HG03095 (cell line): ENCODE results near the gene GZMH.
"Not testable (repeated sequence)": the region's sequence is repeated elsewhere in the genome, so short reads cannot be mapped to it uniquely, and the experiment has no call there.

Experiments used
- ATAC-seq: cut with Tn5 transposase; IDR thresholded peaks from one replicate; pipeline ENCODE4 v1.9.1; 2021; ENCODE audit warnings: moderate library complexity; ENCODE audit not compliant: unreplicated experiment

GZMH gene

GRCh38 chr14:24597403-24597802, 12.1 kb downstream of the GZMH start:
- ATAC-seq: no peak

DNA sequence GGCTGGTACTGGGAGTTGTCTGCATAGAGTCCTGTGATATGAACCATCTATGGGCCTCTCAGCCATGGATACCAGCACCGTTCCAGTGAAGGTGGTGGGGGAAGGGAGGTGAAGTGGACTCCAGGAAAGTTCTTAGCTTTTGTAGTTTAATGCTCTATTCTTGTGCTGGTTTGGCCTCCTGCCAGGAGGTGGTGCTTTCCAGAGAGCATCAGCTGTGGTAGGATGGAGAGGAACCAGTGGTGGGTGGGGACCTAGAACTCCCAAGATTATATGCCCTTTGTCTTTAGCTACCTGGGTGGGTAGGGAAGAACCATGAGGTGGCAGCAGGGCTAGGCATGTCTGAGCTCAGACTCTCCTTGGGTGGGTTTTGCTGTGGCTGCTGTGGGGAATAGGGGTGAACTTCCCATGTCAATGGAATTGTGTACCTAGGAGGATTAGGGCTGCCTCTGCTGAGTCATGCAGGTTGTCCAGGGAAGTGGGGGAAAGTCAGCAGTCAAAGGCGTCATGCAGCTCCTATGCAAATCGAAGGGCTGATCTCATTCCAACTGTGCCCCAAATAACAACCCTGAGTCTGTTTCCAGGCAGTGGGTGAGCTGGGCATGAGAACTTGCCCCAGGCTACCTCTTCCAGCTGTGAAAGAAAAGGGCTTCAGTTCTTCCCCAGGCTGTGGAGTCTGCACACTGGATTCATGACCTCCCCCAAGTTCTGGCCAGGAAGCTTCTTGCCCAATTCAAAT, 14.2 kb downstream of the GZMH start:
- ATAC-seq: no peak

- ATAC-seq: not testable (repeated sequence)
These were observed 18.5 kb downstream of the GZMH start for GRCh38 chr14:24591004-24591403.

GRCh38 chr14:24584402-24584801, 25.1 kb downstream of the GZMH start:
- ATAC-seq: not testable (repeated sequence)

- ATAC-seq: no peak
These were observed 30.9 kb downstream of the GZMH start for GRCh38 chr14:24578558-24578957.

DNA sequence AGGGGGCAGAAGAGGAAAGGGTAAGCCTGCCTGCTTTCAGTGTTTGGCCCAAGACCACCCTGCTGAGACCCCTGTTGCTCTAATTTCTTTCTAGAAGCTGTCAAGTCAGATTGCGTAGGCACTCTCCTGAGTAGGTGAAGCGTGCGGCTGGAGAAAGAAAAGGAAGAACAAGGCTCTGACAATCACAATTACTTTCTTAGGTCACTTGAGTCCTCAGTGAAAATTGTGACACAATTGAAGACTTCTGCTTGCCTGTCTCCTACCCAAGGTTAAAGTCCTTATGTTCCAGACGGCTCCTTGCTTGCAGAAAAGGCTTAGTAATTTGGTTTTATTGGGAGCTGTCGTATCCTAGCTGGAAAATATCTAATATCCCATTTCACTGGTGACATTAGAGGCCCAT, 32.7 kb downstream of the GZMH start:
- ATAC-seq: no peak

GRCh38 chr14:24576182-24576581, 33.3 kb downstream of the GZMH start, which contains the start of gene CTSG:
CTSG (minus strand) TSS chr14:24576250; CDS start chr14:24576223, 27 bp downstream.
- no peak for ATAC-seq

DNA sequence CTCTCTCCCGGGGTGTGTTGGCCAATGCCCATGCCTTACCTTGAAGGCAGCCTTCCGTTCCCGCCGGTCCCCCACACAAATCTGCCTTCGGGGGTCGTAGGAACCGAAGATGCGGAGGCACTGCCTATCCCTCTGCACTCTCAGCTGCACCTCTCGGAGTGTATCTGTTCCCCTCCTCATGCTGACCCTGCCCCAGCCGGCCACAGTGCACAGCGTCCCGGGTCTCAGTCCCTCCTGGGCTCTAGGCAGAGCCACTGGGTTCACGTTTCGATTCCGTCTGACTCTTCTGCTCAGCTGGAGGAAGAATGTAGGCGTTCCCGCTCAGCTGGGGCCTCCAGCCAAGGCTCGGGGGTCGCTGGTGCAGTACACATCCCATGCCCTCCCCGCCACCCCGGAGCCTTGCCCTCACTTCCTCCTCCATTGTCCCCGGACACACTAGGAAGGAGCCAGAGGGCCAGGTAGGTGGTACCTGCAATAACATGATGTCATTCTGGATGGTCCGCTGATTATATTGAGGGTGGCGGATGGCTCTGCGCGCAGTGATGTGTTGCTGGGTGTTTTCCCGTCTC, 35.2 kb downstream of the GZMH start:
- ATAC-seq: no peak

- no peak for ATAC-seq
These were observed 43.2 kb downstream of the GZMH start for GRCh38 chr14:24566318-24566717.

DNA sequence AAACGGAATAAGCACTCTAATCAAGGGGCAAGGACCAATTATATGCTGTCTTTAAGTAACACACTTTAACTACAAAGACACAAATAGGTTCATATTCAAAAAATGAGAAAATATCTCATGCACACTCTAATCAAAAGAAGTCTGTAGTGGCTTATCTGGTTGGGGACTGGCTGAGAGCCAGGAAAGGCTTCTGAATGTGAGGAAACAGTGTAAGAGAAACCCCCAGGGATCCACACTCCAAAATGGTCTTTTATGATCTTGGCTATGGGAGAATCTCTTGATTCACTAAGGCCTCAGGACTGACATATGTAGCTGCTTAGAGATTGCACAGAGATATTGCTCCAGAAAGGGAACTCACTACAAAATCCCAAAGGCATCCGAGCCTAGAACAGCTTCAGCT, 43.7 kb downstream of the GZMH start:
- no peak for ATAC-seq

DNA sequence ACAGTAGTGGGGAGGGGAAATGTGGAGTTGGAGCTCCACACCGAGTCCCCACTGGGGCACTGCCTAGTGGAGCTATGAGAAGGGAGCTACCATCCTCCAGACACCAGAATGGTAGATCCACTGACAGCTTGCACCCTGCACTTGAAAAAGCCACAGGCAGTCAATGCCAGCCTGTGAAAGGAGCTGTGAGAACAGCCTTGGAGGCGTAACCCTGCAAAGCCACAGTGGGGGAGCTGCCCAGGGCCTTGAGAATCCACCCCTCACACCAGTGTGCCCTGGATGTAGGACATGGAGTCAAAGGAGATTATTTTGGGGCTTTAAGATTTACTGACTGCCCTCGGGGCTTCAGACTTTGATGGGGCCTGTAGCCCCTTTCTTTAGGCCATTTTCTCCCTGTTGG, 46.0 kb downstream of the GZMH start:
- no peak for ATAC-seq

DNA sequence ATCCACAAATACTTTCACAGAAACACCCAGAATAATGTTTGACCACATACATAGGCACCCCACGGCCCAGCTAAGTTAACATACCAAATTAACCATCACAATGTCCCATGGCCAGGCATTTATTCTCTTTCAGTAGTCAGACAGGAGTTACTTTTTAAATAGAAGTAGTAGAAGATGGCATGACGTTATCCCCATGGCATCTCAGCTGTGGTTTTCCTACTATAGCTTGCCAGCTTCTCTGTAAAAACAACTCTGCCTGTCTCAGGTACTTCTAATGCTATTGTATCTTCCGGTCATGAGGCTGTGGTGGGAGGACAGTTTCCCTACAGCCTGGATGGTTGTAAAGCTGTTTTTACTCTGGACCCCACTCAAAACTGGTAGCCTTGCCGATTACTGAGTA, 52.7 kb downstream of the GZMH start:
- no peak for ATAC-seq
